HCT116 (cell line): ENCODE measurements around the gene ZBTB1. TPM values are rescaled to one million over a fixed set of nuclear protein-coding genes. Genes with fewer than 3 reads are reported as not detected.

Source experiments
- ATAC-seq: fragments of 200-7000 bp; cut with Tn5 transposase; 2 replicates; pipeline ENCODE4 v1.9.1; 2020; ENCODE audit warnings: mild to moderate bottlenecking, moderate library complexity
- BruUV-seq: library from RNA; stranded (reverse); fragments of 400-500 nt; replicated peaks from 2 replicates; lab custom pipeline; 2021; lab: Mats Ljungman, UMichigan
- CTCF ChIA-PET: fragments of 300-600 bp; sonication (Branson Sonifier 250); formaldehyde crosslinking; loops from one replicate; lab custom pipeline; 2021; ENCODE audit warnings: antibody characterized with exemption; lab: Charles Lee
- POLR2A ChIA-PET: fragments of 300-600, 350-600 bp; sonication (Branson Sonifier 250); formaldehyde crosslinking; loops from one replicate; lab custom pipeline; 2021; ENCODE audit warnings: antibody characterized with exemption; lab: Charles Lee
- RAD21 ChIA-PET, 2 experiments: fragments of 300-600 bp; sonication (Branson Sonifier 250); formaldehyde crosslinking; loops; one replicate each; lab custom pipeline; 2023; ENCODE audit warnings: low total read pairs in 2 of 2; ENCODE audit not compliant: uncharacterized antibody in 2 of 2, unreplicated experiment in 2 of 2, low non-redundant PET in 1 of 2; lab: Charles Lee
- DNase-seq: peaks from one replicate; pipeline ENCODE4 v3.0.0-alpha.2; 2010; ENCODE audit warnings: low read depth, low spot score
- H2AFZ ChIP-seq: fragments of 200-600 bp; shearing (Covaris generic), sonication (generic); 2 replicates; pipeline ENCODE4 v1.6.1; 2017; ENCODE audit warnings: low read depth, mixed run types, mixed read lengths, antibody characterized with exemption, low read length; ENCODE audit not compliant: poor library complexity, severe bottlenecking
- H3K27ac ChIP-seq: 2 replicates; pipeline ENCODE4 v1.5.1; 2012; ENCODE audit warnings: low read depth, low read length
- H3K27me3 ChIP-seq: fragments of 200-600 bp; sonication (generic); 2 replicates; pipeline ENCODE4 v1.6.1; 2016; ENCODE audit warnings: mixed run types, low read length, mixed read lengths; ENCODE audit not compliant: insufficient read depth
- H3K36me3 ChIP-seq, 2 experiments: fragments of 200-500 bp in 1 of 2; fragments of 200-600 bp in 1 of 2; sonication (Bioruptor generic) in 1 of 2; sonication (generic) in 1 of 2; 2 replicates each; pipeline versions ENCODE4 v1.5.1 to v1.6.1; 2014 to 2016; ENCODE audit warnings: low read length in 2 of 2, inconsistent platforms in 1 of 2, mixed read lengths in 1 of 2, mixed run types in 1 of 2; ENCODE audit not compliant: insufficient read depth in 2 of 2, control insufficient read depth in 1 of 2
- H3K4me1 ChIP-seq, 2 experiments: fragments of 200-600 bp in 1 of 2; sonication (generic) in 1 of 2; 2 replicates each; pipeline versions ENCODE4 v1.5.1 to v1.6.1; 2012 to 2017; ENCODE audit warnings: low read length in 2 of 2, inconsistent platforms in 1 of 2, mild to moderate bottlenecking in 1 of 2, mixed read lengths in 1 of 2, mixed run types in 1 of 2, moderate library complexity in 1 of 2; ENCODE audit not compliant: insufficient read depth in 2 of 2, control insufficient read depth in 1 of 2
- H3K4me2 ChIP-seq: fragments of 200-600 bp; sonication (generic); 2 replicates; pipeline ENCODE4 v1.6.1; 2017; ENCODE audit warnings: mixed run types, low read length, mixed read lengths
- H3K4me3 ChIP-seq, 2 experiments: fragments of 200-600 bp in 1 of 2; sonication (generic) in 1 of 2; replicated peaks in 1 of 2; 2 replicates each; pipeline ENCODE4 v1.5.1; 2011 to 2016; ENCODE audit warnings: low read length in 2 of 2, control low read depth in 1 of 2, low read depth in 1 of 2, mild to moderate bottlenecking in 1 of 2, mixed read lengths in 1 of 2, mixed run types in 1 of 2
- H3K79me2 ChIP-seq: fragments of 200-600 bp; sonication (generic); 2 replicates; pipeline ENCODE4 v1.6.1; 2017; ENCODE audit warnings: mild to moderate bottlenecking, mixed run types, low read length, moderate library complexity, mixed read lengths; ENCODE audit not compliant: insufficient read depth
- H3K9ac ChIP-seq: fragments of 200-600 bp; sonication (generic); 2 replicates; pipeline ENCODE4 v1.6.1; 2016; ENCODE audit warnings: low read length, mixed read lengths
- H3K9me2 ChIP-seq: fragments of 200-600 bp; sonication (generic), shearing (Covaris generic); 2 replicates; pipeline ENCODE4 v1.6.1; 2017; ENCODE audit warnings: mixed run types, mild to moderate bottlenecking, moderate library complexity; ENCODE audit not compliant: insufficient read depth
- H3K9me3 ChIP-seq, 2 experiments: fragments of 200-500 bp in 1 of 2; fragments of 200-600 bp in 1 of 2; sonication (Bioruptor generic) in 1 of 2; sonication (generic) in 1 of 2; 2 replicates each; pipeline ENCODE4 v1.6.1; 2014 to 2017; ENCODE audit warnings: low read length in 2 of 2, mixed read lengths in 2 of 2, inconsistent platforms in 1 of 2, low read depth in 1 of 2, mild to moderate bottlenecking in 1 of 2, mixed run types in 1 of 2, moderate library complexity in 1 of 2; ENCODE audit not compliant: control insufficient read depth in 1 of 2, insufficient read depth in 1 of 2
- H4K20me1 ChIP-seq: fragments of 200-600 bp; sonication (generic), shearing (Covaris generic); 2 replicates; pipeline ENCODE4 v1.6.1; 2017; ENCODE audit warnings: mixed run types, mild to moderate bottlenecking, moderate library complexity; ENCODE audit not compliant: insufficient read depth
- ELF1 ChIP-seq: IDR thresholded peaks from 2 replicates; pipeline ENCODE4 v1.6.1; 2012; ENCODE audit warnings: low read depth, borderline replicate concordance
- JUND ChIP-seq: IDR thresholded peaks from 2 replicates; pipeline ENCODE4 v1.6.1; 2012
- RAD21 ChIP-seq: IDR thresholded peaks from 2 replicates; pipeline ENCODE4 v1.6.1; 2012; ENCODE audit warnings: low read depth, mild to moderate bottlenecking
- SIN3A ChIP-seq: IDR thresholded peaks from 2 replicates; pipeline ENCODE4 v1.6.1; 2012; ENCODE audit warnings: low read depth
- SP1 ChIP-seq: IDR thresholded peaks from 2 replicates; pipeline ENCODE4 v1.6.1; 2012; ENCODE audit warnings: low read depth
- TCF7L2 ChIP-seq: IDR thresholded peaks from 2 replicates; pipeline ENCODE4 v1.7.0; 2011; ENCODE audit warnings: borderline replicate concordance, inconsistent platforms; ENCODE audit not compliant: insufficient read depth, insufficient read length; ENCODE audit errors: extremely low read depth
- ZNF274 ChIP-seq: fragments of 200-500 bp; sonication (Bioruptor generic); IDR thresholded peaks from 2 replicates; pipeline ENCODE4 v1.6.1; 2014; ENCODE audit warnings: mild to moderate bottlenecking, low read depth, low read length, inconsistent platforms
- intact Hi-C: fragments of 100-400 bp; cut with micrococcal nuclease; formaldehyde crosslinking; loops from 2 replicates; pipeline ENCODE4 v1.10.0; 2022
- total RNA-seq: library from RNA; stranded (reverse); gene quantifications from one replicate; pipeline ENCODE4 v1.2.1, GENCODE V29; 2021; ENCODE audit not compliant: unreplicated experiment
- TF ChIP-seq, protein P1 (sequence below): IDR thresholded peaks from 2 replicates; pipeline ENCODE4 v1.6.1; 2012
- TF ChIP-seq, protein P2 (sequence below): IDR thresholded peaks from 2 replicates; pipeline ENCODE4 v1.6.1; 2012
- TF ChIP-seq, protein P3 (sequence below): IDR thresholded peaks from 2 replicates; pipeline ENCODE4 v1.6.1; 2011; ENCODE audit warnings: mild to moderate bottlenecking, low read length, moderate library complexity; ENCODE audit not compliant: insufficient replicate concordance; ENCODE audit errors: extremely low read depth
- TF ChIP-seq, protein P4 (sequence below): IDR thresholded peaks from 2 replicates; pipeline ENCODE4 v1.6.1; 2012; ENCODE audit warnings: low read depth

Gene ZBTB1
- total RNA-seq, 1 experiment from 2014 or later, result 20.6 TPM

DNA sequence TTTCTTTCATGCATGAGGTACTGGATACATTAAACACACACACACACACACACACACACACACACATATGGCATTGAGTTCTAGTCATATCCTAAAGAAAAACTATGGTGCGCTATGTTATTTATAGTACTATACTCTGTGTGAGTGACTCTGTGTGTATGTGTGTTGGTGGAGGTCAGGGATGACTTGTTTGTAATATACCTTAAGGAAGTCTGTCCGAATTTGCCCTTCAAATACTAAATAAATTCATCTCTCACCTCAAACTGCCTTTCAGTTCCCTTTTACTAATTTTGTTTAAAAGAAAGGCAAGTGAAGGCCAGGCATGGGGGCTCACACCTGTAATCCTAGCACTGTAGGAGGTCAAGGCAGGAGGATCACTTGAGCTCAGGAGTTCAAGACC, 41.4 kb upstream of the ZBTB1 start:
- no peaks in the 10 kb centered on the region for H3K27me3 ChIP-seq
- H3K4me3 ChIP-seq, result no peak overlapping the region
- H3K27ac ChIP-seq, result no peak overlapping the region
- peaks cover 5 to 19% of the 10 kb centered on the region in 2 experiments; a peak in 3 of 4 replicates for H3K36me3 ChIP-seq
- no peaks in the 10 kb centered on the region for H3K9me2 ChIP-seq
- POLR2A ChIA-PET, result interaction anchor here (1.1 kb wide), 1 partner anchor 42 kb away, joined by 3 read pairs; no protein-coding TSS in a partner anchor
- no peaks in the 10 kb centered on the region for H3K9me3 ChIP-seq
- RAD21 ChIA-PET, result no interaction called here
- intact Hi-C loops, result no loop called here
- no peak overlapping the region for H3K4me2 ChIP-seq
- H3K9ac ChIP-seq, result no peak overlapping the region
- BruUV-seq, result no TSS peak
- DNase-seq (no peak), ATAC-seq (no peak)
- no peaks in the 10 kb centered on the region for H3K79me2 ChIP-seq
- H3K4me1 ChIP-seq, result peaks cover 0 to 4% of the 10 kb centered on the region in 2 experiments; a peak in 1 of 4 replicates
- TF ChIP-seq, protein P1, sequence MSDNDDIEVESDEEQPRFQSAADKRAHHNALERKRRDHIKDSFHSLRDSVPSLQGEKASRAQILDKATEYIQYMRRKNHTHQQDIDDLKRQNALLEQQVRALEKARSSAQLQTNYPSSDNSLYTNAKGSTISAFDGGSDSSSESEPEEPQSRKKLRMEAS, result no peak
- TF ChIP-seq SIN3A (no peak), TCF7L2 (no peak), JUND (no peak), SP1 (no peak), ELF1 (no peak), RAD21 (no peak), ZNF274 (no peak)
- TF ChIP-seq, protein P2, sequence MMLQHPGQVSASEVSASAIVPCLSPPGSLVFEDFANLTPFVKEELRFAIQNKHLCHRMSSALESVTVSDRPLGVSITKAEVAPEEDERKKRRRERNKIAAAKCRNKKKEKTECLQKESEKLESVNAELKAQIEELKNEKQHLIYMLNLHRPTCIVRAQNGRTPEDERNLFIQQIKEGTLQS, result no peak
- TF ChIP-seq, protein P3, sequence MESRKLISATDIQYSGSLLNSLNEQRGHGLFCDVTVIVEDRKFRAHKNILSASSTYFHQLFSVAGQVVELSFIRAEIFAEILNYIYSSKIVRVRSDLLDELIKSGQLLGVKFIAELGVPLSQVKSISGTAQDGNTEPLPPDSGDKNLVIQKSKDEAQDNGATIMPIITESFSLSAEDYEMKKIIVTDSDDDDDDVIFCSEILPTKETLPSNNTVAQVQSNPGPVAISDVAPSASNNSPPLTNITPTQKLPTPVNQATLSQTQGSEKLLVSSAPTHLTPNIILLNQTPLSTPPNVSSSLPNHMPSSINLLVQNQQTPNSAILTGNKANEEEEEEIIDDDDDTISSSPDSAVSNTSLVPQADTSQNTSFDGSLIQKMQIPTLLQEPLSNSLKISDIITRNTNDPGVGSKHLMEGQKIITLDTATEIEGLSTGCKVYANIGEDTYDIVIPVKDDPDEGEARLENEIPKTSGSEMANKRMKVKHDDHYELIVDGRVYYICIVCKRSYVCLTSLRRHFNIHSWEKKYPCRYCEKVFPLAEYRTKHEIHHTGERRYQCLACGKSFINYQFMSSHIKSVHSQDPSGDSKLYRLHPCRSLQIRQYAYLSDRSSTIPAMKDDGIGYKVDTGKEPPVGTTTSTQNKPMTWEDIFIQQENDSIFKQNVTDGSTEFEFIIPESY, result no peak
- TF ChIP-seq, protein P4, sequence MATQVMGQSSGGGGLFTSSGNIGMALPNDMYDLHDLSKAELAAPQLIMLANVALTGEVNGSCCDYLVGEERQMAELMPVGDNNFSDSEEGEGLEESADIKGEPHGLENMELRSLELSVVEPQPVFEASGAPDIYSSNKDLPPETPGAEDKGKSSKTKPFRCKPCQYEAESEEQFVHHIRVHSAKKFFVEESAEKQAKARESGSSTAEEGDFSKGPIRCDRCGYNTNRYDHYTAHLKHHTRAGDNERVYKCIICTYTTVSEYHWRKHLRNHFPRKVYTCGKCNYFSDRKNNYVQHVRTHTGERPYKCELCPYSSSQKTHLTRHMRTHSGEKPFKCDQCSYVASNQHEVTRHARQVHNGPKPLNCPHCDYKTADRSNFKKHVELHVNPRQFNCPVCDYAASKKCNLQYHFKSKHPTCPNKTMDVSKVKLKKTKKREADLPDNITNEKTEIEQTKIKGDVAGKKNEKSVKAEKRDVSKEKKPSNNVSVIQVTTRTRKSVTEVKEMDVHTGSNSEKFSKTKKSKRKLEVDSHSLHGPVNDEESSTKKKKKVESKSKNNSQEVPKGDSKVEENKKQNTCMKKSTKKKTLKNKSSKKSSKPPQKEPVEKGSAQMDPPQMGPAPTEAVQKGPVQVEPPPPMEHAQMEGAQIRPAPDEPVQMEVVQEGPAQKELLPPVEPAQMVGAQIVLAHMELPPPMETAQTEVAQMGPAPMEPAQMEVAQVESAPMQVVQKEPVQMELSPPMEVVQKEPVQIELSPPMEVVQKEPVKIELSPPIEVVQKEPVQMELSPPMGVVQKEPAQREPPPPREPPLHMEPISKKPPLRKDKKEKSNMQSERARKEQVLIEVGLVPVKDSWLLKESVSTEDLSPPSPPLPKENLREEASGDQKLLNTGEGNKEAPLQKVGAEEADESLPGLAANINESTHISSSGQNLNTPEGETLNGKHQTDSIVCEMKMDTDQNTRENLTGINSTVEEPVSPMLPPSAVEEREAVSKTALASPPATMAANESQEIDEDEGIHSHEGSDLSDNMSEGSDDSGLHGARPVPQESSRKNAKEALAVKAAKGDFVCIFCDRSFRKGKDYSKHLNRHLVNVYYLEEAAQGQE, result no peak
- CTCF ChIA-PET, result interaction anchor here (1.0 kb wide), 1 partner anchor 28 kb away, joined by 3 read pairs; no protein-coding TSS in a partner anchor
- H4K20me1 ChIP-seq, result no peaks in the 10 kb centered on the region
- H2AFZ ChIP-seq, result no peak overlapping the region
